ENCODE measurements around the gene GBP6.
"Not testable (repeated sequence)": the region's sequence is repeated elsewhere in the genome, so short reads cannot be mapped to it uniquely, and the experiment has no call there.

GBP6 gene

DNA sequence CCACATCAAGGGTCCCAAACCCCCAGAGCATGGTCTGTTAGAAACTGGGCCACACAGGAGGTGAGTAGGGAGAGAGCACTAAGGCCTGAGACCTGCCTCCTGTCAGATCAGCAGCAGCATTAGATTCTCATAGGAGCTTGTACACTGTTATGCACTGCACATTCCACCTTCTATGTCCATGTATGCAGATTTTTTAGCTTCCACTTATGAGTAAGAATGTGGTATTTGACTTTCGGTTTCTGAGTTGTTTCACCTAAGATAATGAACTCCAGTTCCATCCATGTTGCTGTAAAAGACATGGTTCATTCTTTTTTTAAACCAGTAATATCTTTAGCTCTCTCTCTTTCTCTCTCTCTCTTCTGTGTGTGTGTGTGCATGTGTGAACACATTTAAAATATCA lies 663 bp upstream of the GBP6 start:
- TF ChIP-seq, protein P1, sequence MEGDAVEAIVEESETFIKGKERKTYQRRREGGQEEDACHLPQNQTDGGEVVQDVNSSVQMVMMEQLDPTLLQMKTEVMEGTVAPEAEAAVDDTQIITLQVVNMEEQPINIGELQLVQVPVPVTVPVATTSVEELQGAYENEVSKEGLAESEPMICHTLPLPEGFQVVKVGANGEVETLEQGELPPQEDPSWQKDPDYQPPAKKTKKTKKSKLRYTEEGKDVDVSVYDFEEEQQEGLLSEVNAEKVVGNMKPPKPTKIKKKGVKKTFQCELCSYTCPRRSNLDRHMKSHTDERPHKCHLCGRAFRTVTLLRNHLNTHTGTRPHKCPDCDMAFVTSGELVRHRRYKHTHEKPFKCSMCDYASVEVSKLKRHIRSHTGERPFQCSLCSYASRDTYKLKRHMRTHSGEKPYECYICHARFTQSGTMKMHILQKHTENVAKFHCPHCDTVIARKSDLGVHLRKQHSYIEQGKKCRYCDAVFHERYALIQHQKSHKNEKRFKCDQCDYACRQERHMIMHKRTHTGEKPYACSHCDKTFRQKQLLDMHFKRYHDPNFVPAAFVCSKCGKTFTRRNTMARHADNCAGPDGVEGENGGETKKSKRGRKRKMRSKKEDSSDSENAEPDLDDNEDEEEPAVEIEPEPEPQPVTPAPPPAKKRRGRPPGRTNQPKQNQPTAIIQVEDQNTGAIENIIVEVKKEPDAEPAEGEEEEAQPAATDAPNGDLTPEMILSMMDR (IDR thresholded peaks at IDR 0.05; ENCODE audit: low read depth, low read length) = no peak
- no peaks in the 10 kb centered on the region for H3K36me3 ChIP-seq
- DNase-seq = no peak
- H3K9me3 ChIP-seq = no peaks in the 10 kb centered on the region
- no peak overlapping the region for H3K4me3 ChIP-seq (ENCODE audit: low read depth, low read length)
- no peaks in the 10 kb centered on the region for H3K4me1 ChIP-seq
- H3K27me3 ChIP-seq = no peaks in the 10 kb centered on the region

DNA sequence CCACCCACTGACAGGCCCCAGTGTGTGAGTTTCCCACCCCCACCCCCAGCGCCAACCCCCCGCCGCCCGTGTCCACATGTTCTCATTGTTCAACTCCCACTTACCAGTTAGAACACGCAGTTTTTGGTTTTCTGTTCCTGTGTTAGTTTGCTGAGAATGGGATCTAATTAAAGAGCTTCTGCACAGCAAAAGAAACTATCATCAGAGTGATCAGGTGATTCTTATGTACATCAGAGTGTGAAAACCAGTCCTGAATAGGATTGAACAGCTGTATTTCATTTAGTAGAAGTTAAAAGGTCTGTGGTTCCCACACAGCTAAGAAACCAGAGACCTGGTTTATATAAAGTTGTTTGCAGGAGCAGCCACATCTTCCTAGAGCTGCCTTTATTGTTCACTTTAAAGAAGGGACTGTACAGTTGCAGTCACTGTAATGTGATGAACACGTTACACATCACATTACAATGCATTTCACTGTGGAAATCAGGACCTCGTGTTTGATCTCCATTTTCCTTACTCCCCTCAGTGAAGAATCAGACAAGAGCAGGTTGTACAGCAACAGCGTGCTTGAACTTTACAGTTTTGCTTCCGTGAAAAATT lies 1.2 kb downstream of the GBP6 start:
- no peak overlapping the region for H3K4me3 ChIP-seq (ENCODE audit: low read depth, low read length)
- H3K36me3 ChIP-seq = no peaks in the 10 kb centered on the region
- no peaks in the 10 kb centered on the region for H3K4me1 ChIP-seq
- no peaks in the 10 kb centered on the region for H3K9me3 ChIP-seq
- DNase-seq = no peak
- no peaks in the 10 kb centered on the region for H3K27me3 ChIP-seq
- TF ChIP-seq, protein P1 (IDR thresholded peaks at IDR 0.05; ENCODE audit: low read depth, low read length) = no peak

DNA sequence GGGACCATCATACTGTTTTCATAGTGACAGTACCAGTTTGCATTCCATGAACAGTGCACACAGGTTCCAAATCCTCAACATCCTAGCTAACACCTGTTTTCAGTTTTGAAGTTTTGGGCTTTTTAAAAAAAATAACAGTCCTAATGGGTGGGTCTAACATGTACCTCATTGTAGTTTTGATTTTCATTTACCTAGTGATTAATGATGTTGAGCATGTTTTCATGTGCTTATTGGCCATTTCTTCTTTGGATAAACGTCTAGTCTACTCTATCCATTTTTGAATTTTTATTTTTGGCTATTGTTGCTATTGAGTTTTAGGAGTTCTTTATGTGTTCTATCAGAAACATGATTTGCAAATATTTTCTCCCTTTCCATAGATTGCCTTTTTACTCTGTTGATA lies 3.4 kb downstream of the GBP6 start:
- DNase-seq = no peak
- TF ChIP-seq, protein P1 (IDR thresholded peaks at IDR 0.05; ENCODE audit: low read depth, low read length) = no peak

DNA sequence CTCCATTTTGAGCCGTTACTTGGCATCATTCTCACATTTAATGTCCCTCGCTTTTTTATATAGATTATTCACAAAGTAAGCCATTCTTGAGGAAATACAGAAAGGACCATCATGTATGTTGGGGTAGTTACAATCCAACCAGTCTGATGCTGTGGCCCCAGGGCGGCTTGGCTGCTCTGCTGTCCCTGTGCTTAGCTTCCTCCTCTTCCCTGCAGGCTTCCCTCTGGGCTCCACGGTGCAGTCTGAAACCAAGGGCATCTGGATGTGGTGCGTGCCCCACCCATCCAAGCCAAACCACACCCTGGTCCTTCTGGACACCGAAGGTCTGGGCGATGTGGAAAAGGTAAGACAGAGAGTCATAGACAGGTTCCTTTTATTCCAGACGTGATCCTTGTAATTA lies 5.5 kb downstream of the GBP6 start:
- H3K27me3 ChIP-seq = no peaks in the 10 kb centered on the region
- no peaks in the 10 kb centered on the region for H3K36me3 ChIP-seq
- no peak overlapping the region for H3K4me3 ChIP-seq (ENCODE audit: low read depth, low read length)
- H3K9me3 ChIP-seq = no peaks in the 10 kb centered on the region
- H3K4me1 ChIP-seq = no peaks in the 10 kb centered on the region
- no peak for DNase-seq
- TF ChIP-seq, protein P1 (IDR thresholded peaks at IDR 0.05; ENCODE audit: low read depth, low read length) = no peak

More for the DNA sequence above, 3.4 kb downstream of the GBP6 start:
- Histone ChIP-seq H3K27me3 (no peaks in the 10 kb centered on the region), H3K4me1 (no peaks in the 10 kb centered on the region), H3K36me3 (no peaks in the 10 kb centered on the region), H3K9me3 (no peaks in the 10 kb centered on the region), H3K4me3 (ENCODE audit: low read depth, low read length) (no peak overlapping the region)

DNA sequence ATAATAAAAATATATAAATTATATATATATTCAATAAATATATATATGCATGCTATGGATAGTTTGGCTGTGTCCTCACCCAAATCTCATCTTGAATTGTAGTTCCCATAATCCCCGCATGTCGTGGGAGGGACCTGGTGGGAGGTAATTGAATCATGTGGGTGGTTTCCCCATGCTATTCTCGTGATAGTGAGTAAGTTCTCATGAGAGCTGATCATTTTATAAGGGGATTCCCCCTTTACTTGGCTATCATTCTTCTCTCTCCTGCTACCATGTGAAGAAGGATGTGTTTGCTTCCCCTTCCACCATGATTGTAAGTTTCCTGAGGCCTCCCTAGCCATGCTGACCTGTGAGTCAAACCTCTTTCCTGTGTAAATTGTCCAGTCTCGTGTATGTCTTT lies 10.0 kb downstream of the GBP6 start:
- not testable (repeated sequence) for H3K4me3 ChIP-seq (ENCODE audit: low read depth, low read length); DNase-seq; H3K36me3 ChIP-seq; H3K9me3 ChIP-seq; H3K4me1 ChIP-seq; H3K27me3 ChIP-seq

DNA sequence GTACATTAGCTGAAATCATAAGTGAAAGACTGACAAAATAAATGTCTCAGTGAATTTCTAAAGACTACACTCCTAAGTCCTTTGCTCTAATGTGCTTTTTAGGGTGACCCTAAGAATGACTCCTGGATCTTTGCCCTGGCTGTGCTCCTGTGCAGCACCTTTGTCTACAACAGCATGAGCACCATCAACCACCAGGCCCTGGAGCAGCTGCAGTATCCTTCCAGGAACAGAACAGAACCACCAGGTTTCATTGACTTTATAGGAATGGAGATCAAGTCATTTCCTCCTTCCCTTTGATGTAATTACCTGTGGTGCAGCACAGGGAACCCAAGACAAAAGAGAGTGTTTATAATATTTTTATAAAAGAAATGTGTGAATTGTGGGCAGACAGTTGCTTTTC lies 14.1 kb downstream of the GBP6 start:
- no peaks in the 10 kb centered on the region for H3K4me1 ChIP-seq
- H3K9me3 ChIP-seq = no peaks in the 10 kb centered on the region
- H3K36me3 ChIP-seq = no peaks in the 10 kb centered on the region
- TF ChIP-seq, protein P1 (IDR thresholded peaks at IDR 0.05; ENCODE audit: low read depth, low read length) = no peak
- DNase-seq = no peak
- H3K4me3 ChIP-seq (ENCODE audit: low read depth, low read length) = no peak overlapping the region
- H3K27me3 ChIP-seq = no peaks in the 10 kb centered on the region

DNA sequence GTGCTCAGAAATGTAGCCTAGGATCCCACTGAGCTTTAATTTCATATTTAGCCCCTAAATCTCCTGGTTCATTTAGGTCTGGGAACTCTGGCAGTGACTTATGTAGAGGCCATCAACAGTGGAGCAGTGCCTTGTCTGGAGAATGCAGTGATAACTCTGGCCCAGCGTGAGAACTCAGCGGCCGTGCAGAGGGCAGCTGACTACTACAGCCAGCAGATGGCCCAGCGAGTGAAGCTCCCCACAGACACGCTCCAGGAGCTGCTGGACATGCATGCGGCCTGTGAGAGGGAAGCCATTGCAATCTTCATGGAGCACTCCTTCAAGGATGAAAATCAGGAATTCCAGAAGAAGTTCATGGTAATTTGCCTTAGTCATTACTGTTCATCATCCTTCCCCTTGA lies 17.8 kb downstream of the GBP6 start:
- H3K4me1 ChIP-seq = no peaks in the 10 kb centered on the region
- TF ChIP-seq, protein P1 (IDR thresholded peaks at IDR 0.05; ENCODE audit: low read depth, low read length) = no peak

More for the DNA sequence above, 17.8 kb downstream of the GBP6 start:
- no peaks in the 10 kb centered on the region for H3K36me3 ChIP-seq
- no peak overlapping the region for H3K4me3 ChIP-seq (ENCODE audit: low read depth, low read length)
- no peaks in the 10 kb centered on the region for H3K27me3 ChIP-seq
- no peak for DNase-seq
- H3K9me3 ChIP-seq = no peaks in the 10 kb centered on the region
